SU-DHL-6 (cell line): Measurements from ENCODE around the gene GOLGA3.
"Not testable (repeated sequence)": the region's sequence is repeated elsewhere in the genome, so short reads cannot be mapped to it uniquely, and the experiment has no call there.

Experiments
- H2AFZ ChIP-seq: fragments of 200-600 bp; sonication (generic); 2 replicates; pipeline ENCODE4 v1.6.1; 2014; ENCODE audit warnings: low read depth, mild to moderate bottlenecking, moderate library complexity, mixed read lengths, antibody characterized with exemption, low read length; ENCODE audit not compliant: severe bottlenecking
- H3F3A ChIP-seq: fragments of 200-600 bp; shearing (Covaris generic); 2 replicates; pipeline ENCODE4 v1.6.0; 2016; ENCODE audit warnings: antibody characterized with exemption, mild to moderate bottlenecking; ENCODE audit not compliant: insufficient read depth
- H3K27ac ChIP-seq: fragments of 200-600 bp; sonication (generic); 2 replicates; pipeline ENCODE4 v1.5.1; 2016; ENCODE audit warnings: low read depth, mild to moderate bottlenecking, low read length, moderate library complexity, mixed read lengths
- H3K27me3 ChIP-seq: fragments of 200-600 bp; sonication (generic), shearing (Covaris generic); 2 replicates; pipeline ENCODE4 v1.6.0; 2014; ENCODE audit warnings: mild to moderate bottlenecking, low read length
- H3K36me3 ChIP-seq: fragments of 200-600 bp; sonication (generic); 2 replicates; pipeline ENCODE4 v1.6.1; 2014; ENCODE audit warnings: mild to moderate bottlenecking, low read length, mixed read lengths
- H3K4me2 ChIP-seq: fragments of 300-600, 200-600 bp; shearing (Covaris generic), sonication (generic); 2 replicates; pipeline ENCODE4 v1.6.0; 2014; ENCODE audit warnings: low read length, low read depth, mild to moderate bottlenecking; ENCODE audit not compliant: poor library complexity, severe bottlenecking
- H3K4me3 ChIP-seq: fragments of 200-600 bp; sonication (generic); 2 replicates; pipeline ENCODE4 v1.5.1; 2014; ENCODE audit warnings: antibody characterized with exemption, low read length, mild to moderate bottlenecking, mixed read lengths; ENCODE audit not compliant: insufficient read depth, poor library complexity, severe bottlenecking
- H3K79me2 ChIP-seq: fragments of 200-600 bp; sonication (generic); 2 replicates; pipeline ENCODE4 v1.6.1; 2014; ENCODE audit warnings: mild to moderate bottlenecking, low read length, moderate library complexity; ENCODE audit not compliant: insufficient read depth
- H3K9ac ChIP-seq: fragments of 200-600 bp; sonication (generic); 2 replicates; pipeline ENCODE4 v1.7.0; 2014; ENCODE audit warnings: mild to moderate bottlenecking, low read length
- H3K9me2 ChIP-seq: fragments of 200-600 bp; sonication (generic); replicated peaks from 2 replicates; pipeline ENCODE4 v1.6.1; 2014; ENCODE audit warnings: low read length; ENCODE audit not compliant: insufficient read depth
- H3K9me3 ChIP-seq: fragments of 200-600 bp; sonication (generic); 2 replicates; pipeline ENCODE4 v1.6.1; 2014; ENCODE audit warnings: low read length, mixed read lengths; ENCODE audit not compliant: insufficient read depth
- H4K20me1 ChIP-seq: fragments of 200-600 bp; sonication (generic); 2 replicates; pipeline ENCODE4 v1.6.1; 2014; ENCODE audit warnings: low read depth, mild to moderate bottlenecking, antibody characterized with exemption, low read length, moderate library complexity, mixed read lengths
- CTCF ChIP-seq: fragments of 200-600 bp; sonication (generic); IDR thresholded peaks from one replicate; pipeline ENCODE4 v1.5.1; 2017; ENCODE audit warnings: antibody characterized with exemption, mild to moderate bottlenecking, low read length, moderate library complexity; ENCODE audit not compliant: insufficient read depth, poor library complexity, severe bottlenecking
- EZH2phosphoT487 ChIP-seq: fragments of 200-600 bp; sonication (generic), shearing (Covaris generic); conservative IDR thresholded peaks from 2 replicates; pipeline ENCODE4 v1.6.1; 2018; ENCODE audit warnings: mild to moderate bottlenecking, antibody characterized with exemption, low read length, moderate library complexity, mixed read lengths

The GOLGA3 gene

GRCh38 chr12:132837693-132838409 is 9.2 kb upstream of the GOLGA3 start:
- H3K27ac ChIP-seq: no peak overlapping the region
- no peak overlapping the region for H2AFZ ChIP-seq
- H3K79me2 ChIP-seq: no peaks in the 10 kb centered on the region
- TF ChIP-seq EZH2phosphoT487 (no peak), CTCF (no peak)
- no peak overlapping the region for H3K9ac ChIP-seq
- no peaks in the 10 kb centered on the region for H3K27me3 ChIP-seq
- H3K9me3 ChIP-seq: no peaks in the 10 kb centered on the region
- no peak overlapping the region for H3K4me2 ChIP-seq
- H3K9me2 ChIP-seq: no peaks in the 10 kb centered on the region
- H3F3A ChIP-seq: no peaks in the 10 kb centered on the region
- no peaks in the 10 kb centered on the region for H4K20me1 ChIP-seq
- H3K36me3 ChIP-seq: no peaks in the 10 kb centered on the region
- H3K4me3 ChIP-seq: no peak overlapping the region

GRCh38 chr12:132836795-132837331 is 8.2 kb upstream of the GOLGA3 start:
- Histone ChIP-seq H3K27me3 (no peaks in the 10 kb centered on the region), H3K36me3 (no peaks in the 10 kb centered on the region), H2AFZ (no peak overlapping the region), H4K20me1 (no peaks in the 10 kb centered on the region), H3K79me2 (no peaks in the 10 kb centered on the region), H3K4me2 (no peak overlapping the region), H3K9ac (no peak overlapping the region), H3K9me3 (no peaks in the 10 kb centered on the region), H3F3A (no peaks in the 10 kb centered on the region), H3K27ac (no peak overlapping the region), H3K9me2 (no peaks in the 10 kb centered on the region), H3K4me3 (no peak overlapping the region)
- TF ChIP-seq EZH2phosphoT487 (no peak), CTCF (no peak)

GRCh38 chr12:132836230-132836629 is 7.6 kb upstream of the GOLGA3 start:
- H3K9me2 ChIP-seq, H3K9me3 ChIP-seq, H3K4me2 ChIP-seq, H3K27ac ChIP-seq, H4K20me1 ChIP-seq, H2AFZ ChIP-seq, H3K4me3 ChIP-seq, H3K36me3 ChIP-seq, H3K27me3 ChIP-seq, H3F3A ChIP-seq, H3K79me2 ChIP-seq, H3K9ac ChIP-seq: not testable (repeated sequence)
